ENCODE measurements around the gene CC2D1A.

Gene CC2D1A

GRCh38 chr19:13875824-13876223 is 30.2 kb upstream of the CC2D1A start:
- no peak overlapping the region for H3K18ac ChIP-seq (ENCODE audit: low read length)
- H3K36me3 ChIP-seq (ENCODE audit: control insufficient read depth in 1 of 2, insufficient read depth in 2 of 2, low read length in 2 of 2), result no peaks in the 10 kb centered on the region
- no peak overlapping the region for H2BK12ac ChIP-seq (ENCODE audit: low read length)
- H3K4me2 ChIP-seq (ENCODE audit: low read length), result no peak overlapping the region
- no peak overlapping the region for H3K14ac ChIP-seq (ENCODE audit: low read length)
- H3K23ac ChIP-seq (ENCODE audit: low read length), result no peak overlapping the region
- no CpG with 5 or more reads among the region's 5 CpGs for WGBS (ENCODE audit: extremely low coverage, insufficient coverage, insufficient read length)
- H3K4me3 ChIP-seq (ENCODE audit: low read depth, low read length), result no peak overlapping the region
- no peak overlapping the region for H4K12ac ChIP-seq (ENCODE audit: low read depth, low read length)
- DNase-seq, result no peak
- no peak overlapping the region for H2AFZ ChIP-seq (ENCODE audit: insufficient read depth, low read length, poor library complexity)
- H3K9ac ChIP-seq (ENCODE audit: low read length), result no peak overlapping the region
- H4K8ac ChIP-seq (ENCODE audit: low read depth, low read length), result no peak overlapping the region
- H4K91ac ChIP-seq (ENCODE audit: low read depth, low read length), result no peak overlapping the region
- H3K4me1 ChIP-seq (ENCODE audit: control insufficient read depth in 1 of 2, insufficient read depth in 2 of 2, low read length in 2 of 2), result peaks cover 20 to 26% of the 10 kb centered on the region in 2 experiments
- no peak overlapping the region for H2BK120ac ChIP-seq (ENCODE audit: insufficient read depth, low read length, poor library complexity)
- H3K4ac ChIP-seq (ENCODE audit: low read depth, low read length), result no peak overlapping the region
- H3K9me3 ChIP-seq (ENCODE audit: insufficient read depth, low read depth, low read length), result peaks cover 3% of the 10 kb centered on the region
- peaks cover 13% of the 10 kb centered on the region for H3K79me1 ChIP-seq (ENCODE audit: low read length)
- H3K79me2 ChIP-seq (ENCODE audit: control insufficient read depth, insufficient read depth, low read length, poor library complexity), result no peaks in the 10 kb centered on the region
- no peaks in the 10 kb centered on the region for H3K27me3 ChIP-seq (ENCODE audit: insufficient read depth, low read length)
- H3K27ac ChIP-seq (ENCODE audit: low read depth, low read length), result no peak overlapping the region
- no peak overlapping the region for H2BK5ac ChIP-seq (ENCODE audit: low read depth, low read length, poor library complexity)
- H2AK5ac ChIP-seq (ENCODE audit: low read length), result peak overlapping the region; percentile 12

GRCh38 chr19:13876834-13877233 is 29.2 kb upstream of the CC2D1A start, which contains the start of gene NANOS3:
TSS of gene NANOS3 (plus strand) at chr19:13877134. CDS start at chr19:13877249, 115 bp downstream.
- Histone ChIP-seq H3K18ac (ENCODE audit: low read length) (no peak within 1 kb of the TSS), H3K4ac (ENCODE audit: low read depth, low read length) (no peak within 1 kb of the TSS), H2BK12ac (ENCODE audit: low read length) (no peak within 1 kb of the TSS), H3K27ac (ENCODE audit: low read depth, low read length) (no peak within 1 kb of the TSS), H4K12ac (ENCODE audit: low read depth, low read length) (no peak within 1 kb of the TSS), H3K27me3 (ENCODE audit: insufficient read depth, low read length) (no peaks in the 10 kb centered on the region), H2AFZ (ENCODE audit: insufficient read depth, low read length, poor library complexity) (no peak within 1 kb of the TSS), H3K4me3 (ENCODE audit: low read depth, low read length) (no peak within 1 kb of the TSS), H3K4me2 (ENCODE audit: low read length) (no peak within 1 kb of the TSS), H3K4me1 (ENCODE audit: control insufficient read depth in 1 of 2, insufficient read depth in 2 of 2, low read length in 2 of 2) (peaks cover 28 to 29% of the 10 kb centered on the region in 2 experiments), H3K23ac (ENCODE audit: low read length) (no peak within 1 kb of the TSS), H2AK5ac (ENCODE audit: low read length) (peak within 1 kb of the TSS; percentile 12), H4K91ac (ENCODE audit: low read depth, low read length) (no peak within 1 kb of the TSS), H3K9ac (ENCODE audit: low read length) (no peak within 1 kb of the TSS), H2BK120ac (ENCODE audit: insufficient read depth, low read length, poor library complexity) (no peak within 1 kb of the TSS), H3K9me3 (ENCODE audit: insufficient read depth, low read depth, low read length) (peaks cover 3% of the 10 kb centered on the region), H3K79me2 (ENCODE audit: control insufficient read depth, insufficient read depth, low read length, poor library complexity) (no peaks in the 10 kb centered on the region), H3K14ac (ENCODE audit: low read length) (no peak within 1 kb of the TSS), H3K79me1 (ENCODE audit: low read length) (peaks cover 17% of the 10 kb centered on the region), H3K36me3 (ENCODE audit: control insufficient read depth in 1 of 2, insufficient read depth in 2 of 2, low read length in 2 of 2) (no peaks in the 10 kb centered on the region), H2BK5ac (ENCODE audit: low read depth, low read length, poor library complexity) (no peak within 1 kb of the TSS), H4K8ac (ENCODE audit: low read depth, low read length) (no peak within 1 kb of the TSS)
- no peak for DNase-seq
- WGBS (ENCODE audit: extremely low coverage, insufficient coverage, insufficient read length), result no CpG with 5 or more reads among the region's 5 CpGs

DNA sequence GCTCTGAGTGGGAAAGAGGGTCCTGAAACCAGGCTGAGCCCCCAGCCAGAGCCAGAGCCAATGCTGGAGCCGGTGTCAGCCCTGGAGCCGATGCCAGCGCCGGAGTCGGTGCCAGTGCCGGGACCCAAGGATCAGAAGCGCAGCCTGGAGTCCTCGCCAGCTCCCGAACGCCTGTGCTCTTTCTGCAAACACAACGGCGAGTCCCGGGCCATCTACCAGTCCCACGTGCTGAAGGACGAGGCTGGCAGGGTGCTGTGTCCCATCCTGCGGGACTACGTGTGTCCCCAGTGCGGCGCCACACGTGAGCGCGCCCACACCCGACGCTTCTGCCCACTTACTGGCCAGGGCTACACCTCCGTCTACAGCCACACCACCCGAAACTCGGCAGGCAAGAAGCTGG is 28.7 kb upstream of the CC2D1A start:
- H3K14ac ChIP-seq (ENCODE audit: low read length), result no peak overlapping the region
- H4K8ac ChIP-seq (ENCODE audit: low read depth, low read length), result no peak overlapping the region
- no peak overlapping the region for H3K4ac ChIP-seq (ENCODE audit: low read depth, low read length)
- H3K9ac ChIP-seq (ENCODE audit: low read length), result no peak overlapping the region
- no peak overlapping the region for H4K91ac ChIP-seq (ENCODE audit: low read depth, low read length)
- no CpG with 5 or more reads among the region's 27 CpGs for WGBS (ENCODE audit: extremely low coverage, insufficient coverage, insufficient read length)
- peaks cover 19% of the 10 kb centered on the region for H3K79me1 ChIP-seq (ENCODE audit: low read length)
- no peak overlapping the region for H4K12ac ChIP-seq (ENCODE audit: low read depth, low read length)
- H3K9me3 ChIP-seq (ENCODE audit: insufficient read depth, low read depth, low read length), result peaks cover 3% of the 10 kb centered on the region
- H2AFZ ChIP-seq (ENCODE audit: insufficient read depth, low read length, poor library complexity), result no peak overlapping the region
- H3K27me3 ChIP-seq (ENCODE audit: insufficient read depth, low read length), result no peaks in the 10 kb centered on the region
- H3K4me2 ChIP-seq (ENCODE audit: low read length), result no peak overlapping the region
- no peak overlapping the region for H2BK5ac ChIP-seq (ENCODE audit: low read depth, low read length, poor library complexity)
- H3K23ac ChIP-seq (ENCODE audit: low read length), result no peak overlapping the region
- no peak overlapping the region for H3K18ac ChIP-seq (ENCODE audit: low read length)
- H2AK5ac ChIP-seq (ENCODE audit: low read length), result peak overlapping the region; percentile 3
- no peaks in the 10 kb centered on the region for H3K36me3 ChIP-seq (ENCODE audit: control insufficient read depth in 1 of 2, insufficient read depth in 2 of 2, low read length in 2 of 2)
- H3K4me1 ChIP-seq (ENCODE audit: control insufficient read depth in 1 of 2, insufficient read depth in 2 of 2, low read length in 2 of 2), result peaks cover 31 to 32% of the 10 kb centered on the region in 2 experiments
- H2BK120ac ChIP-seq (ENCODE audit: insufficient read depth, low read length, poor library complexity), result no peak overlapping the region
- no peak overlapping the region for H2BK12ac ChIP-seq (ENCODE audit: low read length)
- H3K79me2 ChIP-seq (ENCODE audit: control insufficient read depth, insufficient read depth, low read length, poor library complexity), result no peaks in the 10 kb centered on the region
- H3K4me3 ChIP-seq (ENCODE audit: low read depth, low read length), result no peak overlapping the region
- no peak for DNase-seq
- H3K27ac ChIP-seq (ENCODE audit: low read depth, low read length), result no peak overlapping the region

GRCh38 chr19:13880059-13881043 is 25.6 kb upstream of the CC2D1A start:
- no CpG with 5 or more reads among the region's 34 CpGs for WGBS (ENCODE audit: extremely low coverage, insufficient coverage, insufficient read length)
- peak overlapping the region; percentile 28 for H3K14ac ChIP-seq (ENCODE audit: low read length)
- no peak overlapping the region for H3K27ac ChIP-seq (ENCODE audit: low read depth, low read length)

More at GRCh38 chr19:13880059-13881043, 25.6 kb upstream of the CC2D1A start:
- DNase-seq, result peak; percentile 92 to 96
- Histone ChIP-seq H3K27me3 (ENCODE audit: insufficient read depth, low read length) (no peaks in the 10 kb centered on the region), H3K18ac (ENCODE audit: low read length) (peak overlapping the region; percentile 62), H4K12ac (ENCODE audit: low read depth, low read length) (peak overlapping the region; percentile 10), H2BK120ac (ENCODE audit: insufficient read depth, low read length, poor library complexity) (peak overlapping the region; percentile 48), H4K91ac (ENCODE audit: low read depth, low read length) (peak overlapping the region; percentile 49), H2BK5ac (ENCODE audit: low read depth, low read length, poor library complexity) (peak overlapping the region; percentile 48), H2BK12ac (ENCODE audit: low read length) (peak overlapping the region; percentile 30), H3K4me1 (ENCODE audit: control insufficient read depth in 1 of 2, insufficient read depth in 2 of 2, low read length in 2 of 2) (peaks cover 20 to 22% of the 10 kb centered on the region in 2 experiments), H3K79me1 (ENCODE audit: low read length) (peaks cover 12% of the 10 kb centered on the region), H3K9ac (ENCODE audit: low read length) (no peak overlapping the region), H3K4me3 (ENCODE audit: low read depth, low read length) (no peak overlapping the region), H3K4me2 (ENCODE audit: low read length) (peak overlapping the region; percentile 63), H3K9me3 (ENCODE audit: insufficient read depth, low read depth, low read length) (peaks cover 3% of the 10 kb centered on the region), H3K36me3 (ENCODE audit: control insufficient read depth in 1 of 2, insufficient read depth in 2 of 2, low read length in 2 of 2) (no peaks in the 10 kb centered on the region), H2AK5ac (ENCODE audit: low read length) (peak overlapping the region; percentile 35), H3K79me2 (ENCODE audit: control insufficient read depth, insufficient read depth, low read length, poor library complexity) (no peaks in the 10 kb centered on the region), H2AFZ (ENCODE audit: insufficient read depth, low read length, poor library complexity) (peak overlapping the region; percentile 50), H3K23ac (ENCODE audit: low read length) (no peak overlapping the region), H3K4ac (ENCODE audit: low read depth, low read length) (no peak overlapping the region), H4K8ac (ENCODE audit: low read depth, low read length) (peak overlapping the region; percentile 79)

Data from trophoblast cell (in vitro differentiated cells and primary cell).